GM12875 (cell line): ENCODE measurements around the gene DYRK1A.
"Not testable (repeated sequence)": the region's sequence is repeated elsewhere in the genome, so short reads cannot be mapped to it uniquely, and the experiment has no call there.

Source experiments
- H3K4me3 ChIP-seq: one replicate; pipeline ENCODE4 v1.5.1; 2011; ENCODE audit warnings: low read depth, low read length, control low read depth
- TF ChIP-seq, protein P1 (sequence below): IDR thresholded peaks from 2 replicates; pipeline ENCODE4 v1.5.1; 2011; ENCODE audit warnings: low read depth, mild to moderate bottlenecking, control low read depth, inconsistent platforms, low read length, moderate library complexity, borderline replicate concordance; ENCODE audit not compliant: insufficient read depth

DYRK1A gene

GRCh38 chr21:37521658-37522057 lies 155.1 kb downstream of the DYRK1A start:
- no peak overlapping the region for H3K4me3 ChIP-seq
- TF ChIP-seq, protein P1, sequence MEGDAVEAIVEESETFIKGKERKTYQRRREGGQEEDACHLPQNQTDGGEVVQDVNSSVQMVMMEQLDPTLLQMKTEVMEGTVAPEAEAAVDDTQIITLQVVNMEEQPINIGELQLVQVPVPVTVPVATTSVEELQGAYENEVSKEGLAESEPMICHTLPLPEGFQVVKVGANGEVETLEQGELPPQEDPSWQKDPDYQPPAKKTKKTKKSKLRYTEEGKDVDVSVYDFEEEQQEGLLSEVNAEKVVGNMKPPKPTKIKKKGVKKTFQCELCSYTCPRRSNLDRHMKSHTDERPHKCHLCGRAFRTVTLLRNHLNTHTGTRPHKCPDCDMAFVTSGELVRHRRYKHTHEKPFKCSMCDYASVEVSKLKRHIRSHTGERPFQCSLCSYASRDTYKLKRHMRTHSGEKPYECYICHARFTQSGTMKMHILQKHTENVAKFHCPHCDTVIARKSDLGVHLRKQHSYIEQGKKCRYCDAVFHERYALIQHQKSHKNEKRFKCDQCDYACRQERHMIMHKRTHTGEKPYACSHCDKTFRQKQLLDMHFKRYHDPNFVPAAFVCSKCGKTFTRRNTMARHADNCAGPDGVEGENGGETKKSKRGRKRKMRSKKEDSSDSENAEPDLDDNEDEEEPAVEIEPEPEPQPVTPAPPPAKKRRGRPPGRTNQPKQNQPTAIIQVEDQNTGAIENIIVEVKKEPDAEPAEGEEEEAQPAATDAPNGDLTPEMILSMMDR: no peak

DNA sequence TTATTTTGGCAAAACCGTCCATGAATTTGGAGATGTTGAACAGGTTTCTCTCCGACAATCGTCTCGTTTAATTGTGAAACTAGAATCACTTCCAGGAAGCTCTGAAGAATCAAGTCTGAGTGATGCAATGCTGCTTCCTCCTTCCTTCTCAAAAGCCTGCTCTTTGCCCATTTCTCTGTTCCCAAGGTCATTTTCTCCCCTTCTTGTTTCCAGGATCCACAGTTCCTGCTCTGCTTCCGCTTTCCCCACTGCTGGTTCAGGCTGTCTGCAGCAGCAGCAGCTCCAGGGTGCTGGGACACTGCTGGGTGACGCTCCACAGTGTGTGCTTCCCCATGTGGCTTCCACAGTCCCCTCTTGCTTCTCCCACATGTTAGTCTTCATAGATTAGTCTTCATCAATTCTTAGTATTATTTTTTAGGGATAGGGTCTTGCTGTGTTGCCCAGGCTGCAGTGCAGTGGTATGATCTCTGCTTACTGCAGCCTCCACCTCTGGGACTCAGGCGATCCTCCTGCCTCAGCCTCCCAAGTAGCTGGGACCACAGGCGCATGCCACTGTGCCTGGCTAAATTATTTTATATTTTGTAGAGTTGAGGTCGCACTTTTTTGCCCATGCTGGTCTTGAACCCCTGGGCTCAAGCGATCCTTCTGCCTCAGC lies 156.2 kb downstream of the DYRK1A start:
- no peak overlapping the region for H3K4me3 ChIP-seq
- TF ChIP-seq, protein P1: no peak

- H3K4me3 ChIP-seq: not testable (repeated sequence)
Observed at GRCh38 chr21:37524944-37525343, 158.4 kb downstream of the DYRK1A start.

- TF ChIP-seq, protein P1: no peak
- no peak overlapping the region for H3K4me3 ChIP-seq
Observed at GRCh38 chr21:37525810-37526209, 159.2 kb downstream of the DYRK1A start.

- no peak overlapping the region for H3K4me3 ChIP-seq
- TF ChIP-seq, protein P1: no peak
Observed at GRCh38 chr21:37527103-37527502, 160.5 kb downstream of the DYRK1A start.

GRCh38 chr21:37527716-37528115 lies 161.1 kb downstream of the DYRK1A start:
- TF ChIP-seq, protein P1: no peak
- H3K4me3 ChIP-seq: no peak overlapping the region

GRCh38 chr21:37528150-37528937 lies 161.8 kb downstream of the DYRK1A start:
- H3K4me3 ChIP-seq: no peak overlapping the region
- TF ChIP-seq, protein P1: no peak
